Right lobe of liver (tissue), 6 donors: ENCODE measurements around the gene SETD6. TPM values are rescaled to one million over a fixed set of nuclear protein-coding genes. Genes with fewer than 3 reads are reported as not detected.

ENCODE experiments used
- ATAC-seq, 4 donors: fragments of 200-7000 bp; cut with Tn5 transposase; one replicate each; pipeline ENCODE4 v1.9.1; 2020; ENCODE audit warnings: mild to moderate bottlenecking in 4 of 4, moderate library complexity in 4 of 4
- DNase-seq, 3 donors: peaks; one replicate each; pipeline ENCODE4 v3.0.0-alpha.2; 2020
- H3K27ac ChIP-seq, 3 donors: fragments of 200-600 bp; one replicate each; pipeline ENCODE4 v1.8.0; 2022
- H3K27me3 ChIP-seq, 2 donors: fragments of 200-600 bp; one replicate each; pipeline ENCODE4 v1.8.0; 2022
- H3K36me3 ChIP-seq, 4 donors: fragments of 200-600 bp; sonication (generic) in 1 of 4; one replicate each; pipeline versions ENCODE4 v1.5.1 to v1.8.0; 2017 to 2022; ENCODE audit warnings: control low read depth in 1 of 4
- H3K4me1 ChIP-seq, 4 donors: fragments of 200-600 bp; sonication (generic) in 1 of 4; one replicate each; pipeline versions ENCODE4 v1.5.1 to v1.8.0; 2017 to 2022; ENCODE audit warnings: control low read depth in 1 of 4
- H3K4me3 ChIP-seq, 3 donors: fragments of 200-600 bp; one replicate each; pipeline ENCODE4 v1.8.0; 2022
- H3K9me3 ChIP-seq, 4 donors: fragments of 200-600 bp; sonication (generic) in 1 of 4; one replicate each; pipeline versions ENCODE4 v1.5.1 to v1.8.0; 2017 to 2022; ENCODE audit warnings: control low read depth in 1 of 4
- CTCF ChIP-seq, 4 donors: fragments of 200-600 bp in 3 of 4; fragments of 450-650 bp in 1 of 4; IDR thresholded peaks; one replicate each; pipeline versions ENCODE4 v1.5.1 to v1.8.0; 2016 to 2022; ENCODE audit warnings: antibody characterized with exemption in 4 of 4, mild to moderate bottlenecking in 2 of 4
- POLR2A ChIP-seq: fragments of 450-650 bp; IDR thresholded peaks from one replicate; pipeline ENCODE4 v1.6.1; 2017; ENCODE audit warnings: antibody characterized with exemption, mild to moderate bottlenecking
- WGBS: methylation state at CpG from one replicate; pipeline ENCODE4 v1.1.6; 2018; ENCODE audit warnings: low coverage, low lambda C conversion rate; ENCODE audit not compliant: insufficient coverage; ENCODE audit errors: missing lambda C conversion rate; 5-methylcytosine and 5-hydroxymethylcytosine counted together
- intact Hi-C, 2 donors: fragments of 100-400 bp; cut with DNase I; formaldehyde crosslinking; loops; one replicate each; pipeline versions ENCODE4 v1.11.2 to v1.14.1; 2022
- total RNA-seq, 6 experiments: library from RNA; depleted of rRNA in 2 of 6; stranded (reverse); fragments of >200 nt in 2 of 6; fragmentation: NEBNext Ultra II Directional in 3 of 6; extraction: Animal tissue kit (Norgen Biotek cat#: 25700) in 3 of 6; gene quantifications; one replicate each; pipeline versions ENCODE4 v1.1.0 to v1.2.4, GENCODE V29; 2016 to 2023
- donor health status: DM: no; HTN: yes; CAD: no.
- donor health status: DM: no; HTN: no; CAD: no.
- donor health status: DM: no; HTN: no; CAD: no.
- donor health status: DM: no; HTN: yes; CAD: no.
- donor health status: DM: no; HTN: yes; CAD: no.

SETD6 gene
- total RNA-seq, 6 experiments from 2014 or later: 6.8 to 14.5 (median 10.2) TPM

GRCh38 chr16:58532414-58532813 is 17.1 kb downstream of the SETD6 start:
- intact Hi-C loops: no loop called here

GRCh38 chr16:58533751-58534470 is 18.6 kb downstream of the SETD6 start:
- no peaks in the 10 kb centered on the region for H3K9me3 ChIP-seq
- intact Hi-C loops: no loop called here
- 86% methylated on average over 6 of the region's 14 CpGs for WGBS
- ATAC-seq: peak in 3 of 4 donors; percentile 14 to 36 (median 14)
- H3K4me3 ChIP-seq: no peak overlapping the region
- TF ChIP-seq POLR2A (no peak), CTCF (IDR thresholded peaks at IDR 0.05) (no peak)
- no peak overlapping the region for H3K27ac ChIP-seq
- no peaks in the 10 kb centered on the region for H3K27me3 ChIP-seq
- H3K4me1 ChIP-seq: no peaks in the 10 kb centered on the region
- H3K36me3 ChIP-seq: peaks cover 7 to 98% (median 65%) of the 10 kb centered on the region in 4 donors
- DNase-seq: no peak

More at GRCh38 chr16:58532414-58532813, 17.1 kb downstream of the SETD6 start:
- H3K4me1 ChIP-seq: no peaks in the 10 kb centered on the region
- TF ChIP-seq CTCF (IDR thresholded peaks at IDR 0.05) (no peak), POLR2A (no peak)
- DNase-seq (no peak), ATAC-seq (no peak)
- H3K9me3 ChIP-seq: no peaks in the 10 kb centered on the region
- H3K27ac ChIP-seq: no peak overlapping the region
- no peaks in the 10 kb centered on the region for H3K27me3 ChIP-seq
- 88% methylated on average over 3 of the region's 3 CpGs for WGBS
- peaks cover 7 to 98% (median 64%) of the 10 kb centered on the region in 4 donors for H3K36me3 ChIP-seq
- H3K4me3 ChIP-seq: no peak overlapping the region

- 94% methylated on average over 3 of the region's 3 CpGs for WGBS
- Histone ChIP-seq H3K27ac (no peak overlapping the region), H3K9me3 (no peaks in the 10 kb centered on the region), H3K4me3 (no peak overlapping the region), H3K4me1 (no peaks in the 10 kb centered on the region), H3K27me3 (no peaks in the 10 kb centered on the region), H3K36me3 (peaks cover 7 to 98% (median 63%) of the 10 kb centered on the region in 4 donors)
- intact Hi-C loops: no loop called here
- ATAC-seq (no peak), DNase-seq (no peak)
- TF ChIP-seq POLR2A (no peak), CTCF (IDR thresholded peaks at IDR 0.05) (no peak)
Observed at GRCh38 chr16:58535100-58535499, 19.8 kb downstream of the SETD6 start.

- TF ChIP-seq POLR2A: no peak
- no peak for TF ChIP-seq CTCF (IDR thresholded peaks at IDR 0.05)
- Histone ChIP-seq H3K4me3 (no peak overlapping the region), H3K4me1 (no peaks in the 10 kb centered on the region), H3K27ac (no peak overlapping the region), H3K9me3 (no peaks in the 10 kb centered on the region), H3K27me3 (no peaks in the 10 kb centered on the region), H3K36me3 (peaks cover 11 to 98% (median 62%) of the 10 kb centered on the region in 4 donors)
- 58% methylated on average over 5 of the region's 5 CpGs for WGBS
- intact Hi-C loops: no loop called here
- DNase-seq (no peak), ATAC-seq (no peak)
Observed at GRCh38 chr16:58536278-58536677, 21.0 kb downstream of the SETD6 start.
